GM12875 (cell line): ENCODE results near the gene DISC1.

Experiments
- H3K4me3 ChIP-seq: one replicate; pipeline ENCODE4 v1.5.1; 2011; ENCODE audit warnings: low read depth, low read length, control low read depth
- CTCF ChIP-seq: IDR thresholded peaks from 2 replicates; pipeline ENCODE4 v1.5.1; 2011; ENCODE audit warnings: low read depth, mild to moderate bottlenecking, control low read depth, inconsistent platforms, low read length, moderate library complexity, borderline replicate concordance; ENCODE audit not compliant: insufficient read depth

Gene DISC1

GRCh38 chr1:231828182-231828920 is 201.8 kb downstream of the DISC1 start:
- no peak for TF ChIP-seq CTCF
- no peak overlapping the region for H3K4me3 ChIP-seq

- no peak overlapping the region for H3K4me3 ChIP-seq
- no peak for TF ChIP-seq CTCF
Measured at GRCh38 chr1:231829332-231829731, 202.7 kb downstream of the DISC1 start.

GRCh38 chr1:231836227-231836893 is 209.8 kb downstream of the DISC1 start:
- no peak for TF ChIP-seq CTCF
- no peak overlapping the region for H3K4me3 ChIP-seq

- no peak overlapping the region for H3K4me3 ChIP-seq
- no peak for TF ChIP-seq CTCF
Measured at GRCh38 chr1:231838521-231838920, 211.9 kb downstream of the DISC1 start.

GRCh38 chr1:231839999-231840398 is 213.4 kb downstream of the DISC1 start:
- H3K4me3 ChIP-seq, result no peak overlapping the region
- no peak for TF ChIP-seq CTCF

- no peak for TF ChIP-seq CTCF
- no peak overlapping the region for H3K4me3 ChIP-seq
Measured at GRCh38 chr1:231841616-231842344, 215.2 kb downstream of the DISC1 start.
